ENCODE results near the gene DSG3.

GRCh38 chr18:31500051-31500688, 52.6 kb downstream of the DSG3 start:
- TF ChIP-seq ZNF354B (CRISPR knock-in tag; IDR thresholded peaks at IDR 0.05) (no peak), DZIP1 (CRISPR knock-in tag; IDR thresholded peaks at IDR 0.05) (no peak), TBX3 (IDR thresholded peaks at IDR 0.05; ENCODE audit: borderline replicate concordance) (no peak), FOXA1 (IDR thresholded peaks at IDR 0.05) (no peak), FOXA1 (CRISPR knock-in tag; IDR thresholded peaks at IDR 0.05) (no peak), FOXP4 (CRISPR knock-in tag; IDR thresholded peaks at IDR 0.05) (no peak), PCBP2 (optimal IDR thresholded peaks at IDR 0.05; ENCODE audit: low read depth, low read length, poor library complexity, severe bottlenecking) (no peak), CREB1 (IDR thresholded peaks at IDR 0.05) (no peak), CREB1 (CRISPR knock-in tag; IDR thresholded peaks at IDR 0.05) (no peak), ZNF232 (CRISPR knock-in tag; IDR thresholded peaks at IDR 0.05; ENCODE audit: borderline replicate concordance) (no peak), FOSL1 (CRISPR knock-in tag; IDR thresholded peaks at IDR 0.05; ENCODE audit: borderline replicate concordance) (no peak), ZNF263 (CRISPR knock-in tag; IDR thresholded peaks at IDR 0.05) (no peak), STAT5B (CRISPR knock-in tag; IDR thresholded peaks at IDR 0.05) (no peak), RFX5 (IDR thresholded peaks at IDR 0.05; ENCODE audit: low read depth, low read length) (no peak), XBP1 (CRISPR knock-in tag; IDR thresholded peaks at IDR 0.05) (no peak)
